AG10803 (cell line): ENCODE data around the gene MARK3.

Source experiments
- DNase-seq: peaks from one replicate; pipeline ENCODE4 v3.0.0; 2010; ENCODE audit warnings: low read depth
- H3K4me3 ChIP-seq: 2 replicates; pipeline ENCODE4 v1.5.1; 2011; ENCODE audit warnings: mild to moderate bottlenecking, low read length, control low read depth
- CTCF ChIP-seq: conservative IDR thresholded peaks from 2 replicates; pipeline ENCODE4 v1.5.1; 2011; ENCODE audit warnings: mild to moderate bottlenecking, low read length, control low read depth, inconsistent platforms

Gene MARK3

GRCh38 chr14:103385152-103385928, at the start of gene MARK3:
Gene MARK3, plus strand, starts transcription at chr14:103385415. Its CDS starts 615 bp downstream, at chr14:103386030.
- peak within 1 kb of the TSS; percentile 98 for H3K4me3 ChIP-seq
- peak; percentile 95 for DNase-seq
- TF ChIP-seq CTCF, result no peak

GRCh38 chr14:103336191-103336590, 49.0 kb upstream of the MARK3 start:
- H3K4me3 ChIP-seq, result peak overlapping the region; percentile 4
- DNase-seq, result no peak
- TF ChIP-seq CTCF, result no peak

GRCh38 chr14:103337794-103338193, 47.4 kb upstream of the MARK3 start:
- no peak for DNase-seq
- H3K4me3 ChIP-seq, result no peak overlapping the region
- TF ChIP-seq CTCF, result no peak

- no peak for DNase-seq
- no peak for TF ChIP-seq CTCF
- no peak overlapping the region for H3K4me3 ChIP-seq
Measured at GRCh38 chr14:103339561-103339960, 45.7 kb upstream of the MARK3 start.

- no peak overlapping the region for H3K4me3 ChIP-seq
- DNase-seq, result no peak
- TF ChIP-seq CTCF, result no peak
Measured at GRCh38 chr14:103340480-103341212, 44.6 kb upstream of the MARK3 start.

DNA sequence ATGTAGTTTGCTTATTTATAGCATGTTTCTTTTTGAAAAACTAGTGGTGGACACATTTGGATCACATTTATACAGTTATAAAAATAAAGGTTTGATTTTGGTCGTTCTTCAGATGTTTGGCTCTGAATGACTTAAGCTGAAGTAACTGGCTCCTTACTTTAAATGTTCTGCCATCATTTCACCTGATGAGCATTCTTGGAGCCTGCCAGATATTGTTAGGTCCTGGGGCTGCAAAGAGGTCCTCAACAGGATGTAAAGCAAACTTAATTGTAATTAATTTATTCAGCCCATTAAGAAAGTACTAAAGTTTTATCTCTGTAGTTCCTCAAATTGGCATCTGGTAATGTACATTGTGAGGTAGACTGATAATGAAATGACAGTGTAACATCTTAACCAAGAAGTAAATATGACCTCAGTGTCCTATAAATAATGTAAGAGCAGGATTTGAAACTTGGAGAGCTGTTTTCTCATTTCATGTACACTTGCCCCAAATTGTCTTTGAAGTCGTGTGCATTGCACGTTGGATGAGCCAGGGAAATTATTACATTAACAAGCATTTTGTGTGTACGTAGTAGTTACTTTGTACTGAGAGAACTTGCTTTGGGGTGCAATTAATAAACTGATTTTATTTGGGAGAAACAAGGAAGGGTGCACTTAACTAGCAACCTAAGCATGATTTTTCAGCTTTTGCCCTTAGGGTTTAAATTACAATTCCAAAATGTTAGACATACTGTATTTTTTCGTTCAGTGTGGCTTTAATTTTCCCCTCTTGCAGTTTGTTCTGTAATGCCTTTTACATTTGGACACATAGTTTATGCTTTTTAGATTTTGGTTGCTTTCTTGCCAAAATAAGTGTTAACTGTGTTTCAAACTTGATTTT, 43.7 kb upstream of the MARK3 start:
- no peak for TF ChIP-seq CTCF
- no peak for DNase-seq

More for the DNA sequence above, 43.7 kb upstream of the MARK3 start:
- no peak overlapping the region for H3K4me3 ChIP-seq
